OCI-LY7 (cell line): ENCODE data around the gene EMILIN1.

Experiments used
- EZH2phosphoT487 ChIP-seq: fragments of 200-600 bp; sonication (generic); IDR thresholded peaks from 2 replicates; pipeline ENCODE4 v1.6.1; 2018; ENCODE audit warnings: low read depth, borderline replicate concordance, mild to moderate bottlenecking, mixed run types, antibody characterized with exemption, low read length, moderate library complexity, mixed read lengths
- TF ChIP-seq, protein P1 (sequence below): fragments of 200-600 bp; sonication (generic); conservative IDR thresholded peaks from 2 replicates; pipeline ENCODE4 v1.5.1; 2014; ENCODE audit warnings: mild to moderate bottlenecking, antibody characterized with exemption, low read length, moderate library complexity, mixed read lengths

- TF ChIP-seq, protein P1, sequence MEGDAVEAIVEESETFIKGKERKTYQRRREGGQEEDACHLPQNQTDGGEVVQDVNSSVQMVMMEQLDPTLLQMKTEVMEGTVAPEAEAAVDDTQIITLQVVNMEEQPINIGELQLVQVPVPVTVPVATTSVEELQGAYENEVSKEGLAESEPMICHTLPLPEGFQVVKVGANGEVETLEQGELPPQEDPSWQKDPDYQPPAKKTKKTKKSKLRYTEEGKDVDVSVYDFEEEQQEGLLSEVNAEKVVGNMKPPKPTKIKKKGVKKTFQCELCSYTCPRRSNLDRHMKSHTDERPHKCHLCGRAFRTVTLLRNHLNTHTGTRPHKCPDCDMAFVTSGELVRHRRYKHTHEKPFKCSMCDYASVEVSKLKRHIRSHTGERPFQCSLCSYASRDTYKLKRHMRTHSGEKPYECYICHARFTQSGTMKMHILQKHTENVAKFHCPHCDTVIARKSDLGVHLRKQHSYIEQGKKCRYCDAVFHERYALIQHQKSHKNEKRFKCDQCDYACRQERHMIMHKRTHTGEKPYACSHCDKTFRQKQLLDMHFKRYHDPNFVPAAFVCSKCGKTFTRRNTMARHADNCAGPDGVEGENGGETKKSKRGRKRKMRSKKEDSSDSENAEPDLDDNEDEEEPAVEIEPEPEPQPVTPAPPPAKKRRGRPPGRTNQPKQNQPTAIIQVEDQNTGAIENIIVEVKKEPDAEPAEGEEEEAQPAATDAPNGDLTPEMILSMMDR: no peak
- no peak for TF ChIP-seq EZH2phosphoT487
Observed at GRCh38 chr2:27042159-27042661, 36.2 kb upstream of the EMILIN1 start.
